Measurements from ENCODE around the gene RELT. TPM values are rescaled to one million over a fixed set of nuclear protein-coding genes. Genes with fewer than 3 reads are reported as not detected.
A peak's percentile ranks its signal among the peaks of the same experiment; 100 is the strongest.

The RELT gene
- total RNA-seq, 1 experiment from 2014 or later: 7.8 TPM

- intact Hi-C loops (cut with micrococcal nuclease; ENCODE audit: unreplicated experiment): no loop called here
- peak in 1 of 2 experiments; percentile 32 for DNase-seq
- no peak overlapping the region for H3K4me2 ChIP-seq
- no TSS peak for BruUV-seq (replicated peaks)
- H3K9me3 ChIP-seq (ENCODE audit: insufficient read depth, low read depth): no peaks in the 10 kb centered on the region
- H3K27ac ChIP-seq: no peak overlapping the region
- CTCF ChIA-PET: interaction anchor here (0.9 to 1.3 kb wide), 2 partner anchors 9 to 53 kb away, joined by 4 to 5 read pairs; no protein-coding TSS in a partner anchor
- H4K20me1 ChIP-seq (ENCODE audit: insufficient read depth): no peaks in the 10 kb centered on the region
- TF ChIP-seq CTCF (conservative IDR thresholded peaks at IDR 0.05) (peak; percentile 71), EZH2 (IDR thresholded peaks at IDR 0.05; ENCODE audit: low read depth) (no peak)
- no peak overlapping the region for H3K4me3 ChIP-seq
- no peaks in the 10 kb centered on the region for H3K27me3 ChIP-seq (ENCODE audit: insufficient read depth, low read depth)
- H3K4me1 ChIP-seq (replicated peaks; ENCODE audit: insufficient read depth): no peaks in the 10 kb centered on the region
- no peak overlapping the region for H2AFZ ChIP-seq
- POLR2A ChIA-PET (ENCODE audit: unreplicated experiment): interaction anchor here (0.6 kb wide), 1 partner anchor 258 kb away, joined by 13 read pairs; no protein-coding TSS in a partner anchor
- 0 out of 2 replicates have a peak, but pooled peaks cover 4% of the 10 kb centered on the region for H3K36me3 ChIP-seq (ENCODE audit: low read depth)
- H3F3A ChIP-seq (ENCODE audit: insufficient read depth, low read depth): no peaks in the 10 kb centered on the region
- H3K79me2 ChIP-seq (ENCODE audit: low read depth): no peaks in the 10 kb centered on the region
- no peaks in the 10 kb centered on the region for H3K9me2 ChIP-seq (ENCODE audit: insufficient read depth)
These were observed 16.1 kb upstream of the RELT start for GRCh38 chr11:73359930-73360742.

GRCh38 chr11:73360743-73361369 is 15.3 kb upstream of the RELT start:
- POLR2A ChIA-PET (ENCODE audit: unreplicated experiment): no interaction called here
- 0 out of 2 replicates have a peak, but pooled peaks cover 4% of the 10 kb centered on the region for H3K36me3 ChIP-seq (ENCODE audit: low read depth)
- H3K9me2 ChIP-seq (ENCODE audit: insufficient read depth): no peaks in the 10 kb centered on the region
- H3K27me3 ChIP-seq (ENCODE audit: insufficient read depth, low read depth): no peaks in the 10 kb centered on the region
- no peak for DNase-seq
- H3K4me1 ChIP-seq (replicated peaks; ENCODE audit: insufficient read depth): no peaks in the 10 kb centered on the region
- H4K20me1 ChIP-seq (ENCODE audit: insufficient read depth): no peaks in the 10 kb centered on the region
- BruUV-seq (replicated peaks): no TSS peak
- H2AFZ ChIP-seq: no peak overlapping the region
- H3K9me3 ChIP-seq (ENCODE audit: insufficient read depth, low read depth): no peaks in the 10 kb centered on the region
- H3K27ac ChIP-seq: no peak overlapping the region
- peak; percentile 28; the same call in 1 of the 2 replicates for TF ChIP-seq CTCF (conservative IDR thresholded peaks at IDR 0.05)
- TF ChIP-seq EZH2 (IDR thresholded peaks at IDR 0.05; ENCODE audit: low read depth): no peak
- H3F3A ChIP-seq (ENCODE audit: insufficient read depth, low read depth): no peaks in the 10 kb centered on the region
- no peak overlapping the region for H3K4me3 ChIP-seq
- no peak overlapping the region for H3K4me2 ChIP-seq
- no peaks in the 10 kb centered on the region for H3K79me2 ChIP-seq (ENCODE audit: low read depth)
- intact Hi-C loops (cut with micrococcal nuclease; ENCODE audit: unreplicated experiment): no loop called here
- CTCF ChIA-PET: interaction anchor here (0.9 to 1.3 kb wide), 2 partner anchors 10 to 54 kb away, joined by 4 to 5 read pairs; no protein-coding TSS in a partner anchor

- Histone ChIP-seq H3K4me1 (replicated peaks; ENCODE audit: insufficient read depth) (no peaks in the 10 kb centered on the region), H3K9me2 (ENCODE audit: insufficient read depth) (no peaks in the 10 kb centered on the region), H3K9me3 (ENCODE audit: insufficient read depth, low read depth) (no peaks in the 10 kb centered on the region), H3K27ac (no peak overlapping the region), H3K4me3 (no peak overlapping the region), H3K4me2 (no peak overlapping the region), H2AFZ (no peak overlapping the region), H3K79me2 (ENCODE audit: low read depth) (no peaks in the 10 kb centered on the region), H3K27me3 (ENCODE audit: insufficient read depth, low read depth) (no peaks in the 10 kb centered on the region), H4K20me1 (ENCODE audit: insufficient read depth) (no peaks in the 10 kb centered on the region), H3K36me3 (ENCODE audit: low read depth) (0 out of 2 replicates have a peak, but pooled peaks cover 4% of the 10 kb centered on the region), H3F3A (ENCODE audit: insufficient read depth, low read depth) (peaks cover 4% of the 10 kb centered on the region; the same call in 1 of the 2 replicates)
- ChIA-PET CTCF (no interaction called here), POLR2A (ENCODE audit: unreplicated experiment) (no interaction called here)
- DNase-seq: no peak
- BruUV-seq (replicated peaks): no TSS peak
- TF ChIP-seq EZH2 (IDR thresholded peaks at IDR 0.05; ENCODE audit: low read depth) (no peak), CTCF (conservative IDR thresholded peaks at IDR 0.05) (no peak)
- intact Hi-C loops (cut with micrococcal nuclease; ENCODE audit: unreplicated experiment): no loop called here
These were observed 14.0 kb upstream of the RELT start for GRCh38 chr11:73361953-73362776.
